Measurements from ENCODE around the gene PANX1.

The PANX1 gene

GRCh38 chr11:94130298-94131046 lies 1.8 kb downstream of the PANX1 start:
- DNase-seq = no peak

GRCh38 chr11:94131047-94131717 lies 2.5 kb downstream of the PANX1 start:
- DNase-seq = peak; percentile 62

DNA sequence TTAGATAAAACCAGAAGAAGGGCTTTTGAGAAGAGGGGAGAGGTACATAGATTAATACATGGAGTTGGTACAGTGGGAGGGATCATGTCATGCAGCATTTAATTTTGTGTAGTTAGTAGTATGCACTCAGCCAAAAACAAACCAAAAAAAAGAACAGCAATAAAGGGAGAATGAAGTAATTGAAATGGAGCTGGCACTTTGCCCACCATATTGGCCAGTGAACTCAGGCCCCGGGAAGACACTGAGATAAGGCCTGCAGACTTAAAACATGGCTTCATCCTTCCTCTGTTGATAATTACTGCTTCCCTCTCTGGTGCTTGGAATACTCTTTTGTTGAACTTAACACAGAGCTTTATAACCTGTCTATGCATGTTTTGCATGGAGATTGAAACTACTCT lies 3.1 kb downstream of the PANX1 start:
- DNase-seq = peak; percentile 81

- DNase-seq = no peak
These were observed 3.5 kb downstream of the PANX1 start for GRCh38 chr11:94132152-94132558.

- no peak for DNase-seq
These were observed 4.3 kb downstream of the PANX1 start for GRCh38 chr11:94132823-94133408.

GRCh38 chr11:94133752-94134151 lies 5.1 kb downstream of the PANX1 start:
- DNase-seq = no peak

GRCh38 chr11:94134651-94135512 lies 6.2 kb downstream of the PANX1 start:
- DNase-seq = no peak

DNA sequence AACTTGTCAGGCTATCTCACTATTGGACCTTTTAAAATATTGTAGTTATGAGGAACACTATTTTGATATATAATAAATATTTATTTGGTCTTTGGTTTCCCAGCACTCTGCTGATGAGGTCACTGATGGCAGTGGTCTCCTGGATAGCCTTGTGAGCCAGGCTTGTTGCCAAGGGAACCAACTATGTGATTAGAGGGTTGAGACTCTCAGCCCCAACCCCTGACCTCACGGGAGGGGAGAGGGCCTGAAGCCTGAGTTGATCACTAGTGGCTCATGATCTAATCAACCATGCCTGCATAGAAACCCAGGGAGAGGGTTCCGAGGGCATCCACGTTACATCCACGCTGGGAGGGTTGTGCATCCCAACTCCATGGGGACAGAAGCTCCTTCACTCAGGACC lies 10.8 kb downstream of the PANX1 start:
- DNase-seq = no peak

DNA sequence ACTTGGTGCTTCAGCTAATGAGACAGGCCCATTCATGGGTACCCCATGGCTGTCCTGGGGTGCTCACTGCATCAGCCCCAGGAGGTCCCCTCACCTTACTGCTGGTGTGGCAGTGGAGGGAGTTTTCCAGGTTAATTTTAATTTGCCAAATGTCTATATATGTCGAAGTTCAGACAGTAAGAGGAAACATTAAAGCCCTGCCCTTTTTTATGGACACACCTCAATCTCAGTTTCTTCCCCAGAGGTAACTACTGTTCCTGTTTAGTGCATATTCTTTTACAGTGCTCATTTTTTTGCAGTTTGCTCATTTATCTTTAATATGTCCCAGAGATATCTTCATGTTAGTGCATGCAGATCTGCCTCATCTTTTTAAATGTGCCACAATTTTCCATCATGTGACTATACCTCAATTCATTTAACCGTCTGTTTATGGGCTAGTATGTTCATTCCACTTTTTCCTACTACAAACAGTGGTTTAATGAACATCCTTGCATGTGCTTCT lies 11.6 kb downstream of the PANX1 start:
- no peak for DNase-seq

GRCh38 chr11:94141511-94142307 lies 13.1 kb downstream of the PANX1 start:
- DNase-seq = no peak

DNA sequence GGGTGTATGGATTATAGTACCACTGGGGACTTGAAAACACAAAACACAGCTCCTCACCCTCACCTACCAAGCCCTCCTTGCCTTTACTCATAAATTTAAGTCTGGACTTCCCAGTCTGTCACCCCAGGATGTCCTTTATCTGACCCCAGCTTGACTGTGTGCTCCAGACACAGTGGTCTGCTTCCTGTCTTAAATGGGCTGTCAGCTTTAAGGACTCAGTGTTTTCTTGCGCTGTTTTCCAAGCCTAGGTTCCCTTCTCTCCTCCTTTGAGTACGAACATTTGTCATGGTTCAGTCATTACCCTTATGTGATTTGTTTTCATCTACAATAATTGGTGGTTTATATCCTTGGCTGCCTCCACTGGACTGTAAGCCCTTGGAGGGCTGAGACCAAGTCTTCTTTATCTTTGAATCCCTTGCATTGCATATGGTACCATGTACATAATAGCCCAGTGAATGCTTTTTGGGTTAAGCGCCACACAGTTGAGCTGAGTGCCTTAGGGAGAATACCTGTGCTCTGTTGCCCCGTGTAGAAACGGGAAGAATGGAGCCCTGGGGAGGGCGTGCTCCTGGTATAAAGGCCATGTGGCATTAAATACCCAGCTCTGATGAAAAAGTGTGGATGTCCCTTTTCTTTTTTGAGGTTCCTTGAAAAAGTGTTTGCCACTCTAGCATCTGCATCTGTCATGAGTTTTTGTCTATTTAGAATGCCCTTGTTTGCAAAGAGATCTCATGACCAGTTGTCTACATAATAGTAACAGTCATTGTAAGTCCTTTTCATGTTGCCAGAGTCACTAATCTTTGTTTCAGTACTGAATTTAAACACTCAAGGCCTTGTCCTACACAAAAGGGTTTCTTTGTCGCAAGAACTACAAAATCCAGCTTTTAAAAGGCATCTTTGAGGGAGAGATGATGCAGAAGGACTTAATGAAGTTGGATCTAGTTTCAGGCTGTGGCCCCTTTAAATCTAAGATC lies 14.0 kb downstream of the PANX1 start:
- no peak for DNase-seq

- no peak for DNase-seq
These were observed 15.6 kb downstream of the PANX1 start for GRCh38 chr11:94144216-94144615.

- no peak for DNase-seq
These were observed 16.0 kb downstream of the PANX1 start for GRCh38 chr11:94144664-94145063.

DNA sequence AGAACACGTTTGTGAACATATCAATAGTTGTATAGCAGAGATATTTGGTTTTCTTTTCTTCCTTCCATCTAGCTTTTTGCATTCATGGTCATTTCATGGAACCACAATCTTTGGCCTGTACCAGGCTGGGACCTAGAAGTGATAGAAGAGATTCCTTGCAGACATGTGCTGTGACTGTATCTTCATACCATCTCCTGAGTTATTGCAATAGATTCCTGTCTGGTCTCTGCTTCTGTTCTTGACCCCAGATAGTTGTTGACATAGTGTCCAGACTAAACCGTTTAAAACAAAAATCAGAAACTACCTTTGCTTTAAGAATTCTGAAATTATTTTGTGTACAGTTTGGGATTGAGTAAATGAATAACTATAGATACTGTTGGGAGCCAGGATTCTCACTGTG lies 16.8 kb downstream of the PANX1 start:
- DNase-seq = no peak

GRCh38 chr11:94145916-94146315 lies 17.3 kb downstream of the PANX1 start:
- DNase-seq = no peak

DNA sequence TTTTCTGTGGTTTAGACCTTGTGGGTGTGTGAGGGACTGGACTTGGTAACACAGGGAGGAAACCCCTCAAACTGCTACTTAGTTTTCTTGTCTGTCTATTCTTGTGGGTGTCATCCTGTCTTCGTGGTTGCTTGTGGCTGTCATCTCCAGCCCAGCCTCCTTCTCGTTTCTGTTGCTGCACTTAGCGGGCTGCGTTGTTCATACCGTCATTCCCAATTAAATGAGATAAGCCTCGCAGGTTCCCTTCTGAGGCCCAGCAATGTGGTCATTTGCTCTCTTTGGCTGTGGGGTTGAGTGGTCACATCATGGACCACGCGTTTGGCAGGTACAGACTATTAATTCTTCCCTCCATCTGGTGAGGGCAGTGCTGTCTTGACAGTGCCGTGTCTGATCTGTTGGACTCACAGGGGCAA lies 18.8 kb downstream of the PANX1 start:
- no peak for DNase-seq

DNA sequence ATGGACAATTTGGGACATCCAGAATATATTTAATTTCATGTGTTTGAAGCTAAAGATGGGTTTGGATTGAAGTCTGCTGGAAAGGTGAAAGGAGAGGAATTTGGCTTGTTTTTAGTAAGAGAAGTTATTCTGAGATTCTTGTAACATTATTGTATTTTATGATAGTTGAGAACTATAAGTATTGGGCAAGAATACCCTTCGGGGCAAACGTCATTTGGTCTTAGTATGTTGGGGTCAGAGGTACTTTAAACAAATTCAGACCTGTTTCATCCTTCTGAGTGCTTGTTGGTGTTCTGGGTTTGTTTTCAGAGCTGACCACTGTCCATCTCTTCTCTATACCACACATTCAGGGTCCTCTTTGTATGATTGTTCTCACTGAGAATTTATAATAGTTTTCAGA lies 19.5 kb downstream of the PANX1 start:
- DNase-seq = no peak

- DNase-seq = no peak
These were observed 20.9 kb downstream of the PANX1 start for GRCh38 chr11:94149431-94150017.

DNA sequence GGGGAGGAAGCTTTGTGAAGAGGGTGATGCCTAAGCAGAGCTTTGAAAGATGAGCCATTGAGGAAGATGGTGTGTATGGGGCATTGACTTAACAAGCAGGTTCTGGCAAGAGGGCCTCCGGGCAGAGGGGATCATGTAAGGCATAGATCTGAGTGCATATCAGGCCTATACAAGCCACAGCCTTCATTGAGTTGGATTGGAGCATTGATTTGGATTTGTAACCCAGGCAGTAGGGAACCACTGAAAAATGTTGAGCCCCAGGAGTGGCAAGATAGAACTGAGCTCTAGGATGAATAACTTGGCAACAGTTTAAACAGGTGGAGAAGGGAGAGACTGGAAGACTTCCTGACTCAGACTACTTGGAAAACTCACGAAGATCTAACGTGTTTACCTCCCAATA lies 21.4 kb downstream of the PANX1 start:
- DNase-seq = no peak
